Smooth muscle cell of the pulmonary artery (primary cell): ENCODE results near the gene GAREM2. TPM values are rescaled to one million over a fixed set of nuclear protein-coding genes. Genes with fewer than 3 reads are reported as not detected.

ENCODE experiments used
- total RNA-seq: library from RNA; depleted of rRNA; stranded (reverse); fragments of >200 nt; gene quantifications from 2 replicates; pipeline ENCODE4 v1.2.3, GENCODE V29; 2014

Gene GAREM2
- 1.7 and 2.4 TPM in 2 replicates for total RNA-seq

GRCh38 chr2:26172871-26173775, at the start of gene GAREM2:
Gene GAREM2, plus strand, starts transcription at chr2:26173088. Its CDS starts 133 bp downstream, at chr2:26173221.

Other genes with a start within 250 kb of the GAREM2 start
- 14.7 and 19.2 TPM in 2 replicates for gene KIF3C, start 190.6 kb upstream of the GAREM2 start, total RNA-seq
- gene RAB10, start 139.0 kb upstream of the GAREM2 start, total RNA-seq = 124 and 130 TPM in 2 replicates
- 126 and 140 TPM in 2 replicates for gene HADHA, start 71.5 kb downstream of the GAREM2 start, total RNA-seq
- 103 and 112 TPM in 2 replicates for gene HADHB, start 71.9 kb downstream of the GAREM2 start, total RNA-seq
- 15.8 and 18.7 TPM in 2 replicates for gene SELENOI, start 173.1 kb downstream of the GAREM2 start, total RNA-seq
- gene ADGRF3, start 173.7 kb downstream of the GAREM2 start, total RNA-seq = 0.20 and 0.26 TPM in 2 replicates
- 0.07 TPM in 1 of 2 replicates, not detected in the other for gene DRC1, start 228.8 kb downstream of the GAREM2 start, total RNA-seq